HG02870 (cell line): ENCODE measurements around the gene NBPF4.
"Not testable (repeated sequence)": the region's sequence is repeated elsewhere in the genome, so short reads cannot be mapped to it uniquely, and the experiment has no call there.

Experiments
- ATAC-seq: cut with Tn5 transposase; IDR thresholded peaks from one replicate; pipeline ENCODE4 v1.9.1; 2021; ENCODE audit warnings: mild to moderate bottlenecking, moderate library complexity; ENCODE audit not compliant: unreplicated experiment

NBPF4 gene

DNA sequence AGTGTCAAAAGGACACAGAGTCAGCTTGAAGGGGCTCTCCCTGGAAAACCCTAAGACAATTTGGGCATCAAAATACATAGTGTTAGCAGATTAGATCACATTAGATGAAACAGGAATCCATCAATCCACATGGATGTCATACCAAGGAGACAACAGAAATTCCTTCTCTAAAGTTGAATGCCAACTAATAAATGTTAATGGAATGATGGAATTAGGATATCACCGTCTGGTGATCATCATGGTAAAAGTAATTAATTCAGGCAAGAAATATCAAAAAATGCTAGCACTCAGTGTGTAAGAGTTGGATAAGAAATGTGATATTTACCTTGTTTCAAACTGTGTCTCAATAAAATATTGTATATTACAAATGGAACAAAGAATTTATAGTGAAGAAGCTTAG lies 32.9 kb downstream of the NBPF4 start:
- ATAC-seq = no peak

DNA sequence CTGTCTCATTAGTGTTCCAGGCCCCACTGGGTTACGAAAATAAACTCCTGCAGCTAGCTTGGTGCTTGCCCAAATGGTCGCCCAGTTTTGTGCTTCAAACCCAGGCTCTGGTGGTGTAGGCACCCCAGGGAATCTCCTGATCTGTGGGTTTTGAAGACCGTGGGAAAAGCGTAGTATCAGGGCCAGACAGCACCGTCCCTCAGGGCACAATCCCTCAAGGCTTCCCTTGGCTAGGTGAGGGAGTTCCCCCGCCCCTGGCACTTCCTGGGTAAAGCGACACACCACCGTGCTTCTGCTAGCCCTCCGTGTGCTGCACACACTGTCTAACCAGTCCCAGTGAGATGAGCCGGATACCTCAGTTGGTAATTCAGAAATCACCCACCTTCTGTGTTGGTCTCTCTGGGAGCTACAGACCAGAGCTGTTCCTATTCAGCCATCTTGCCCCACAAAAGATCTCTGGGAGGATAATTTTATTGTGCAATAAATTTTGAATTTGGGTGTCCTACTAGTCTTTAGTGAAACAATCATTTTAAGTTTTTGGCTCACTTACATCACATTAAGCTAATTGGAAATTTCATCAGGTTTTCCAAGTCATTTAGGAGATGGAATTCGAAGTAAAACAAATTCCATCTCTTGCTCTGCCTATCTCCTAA lies 34.3 kb downstream of the NBPF4 start:
- no peak for ATAC-seq

DNA sequence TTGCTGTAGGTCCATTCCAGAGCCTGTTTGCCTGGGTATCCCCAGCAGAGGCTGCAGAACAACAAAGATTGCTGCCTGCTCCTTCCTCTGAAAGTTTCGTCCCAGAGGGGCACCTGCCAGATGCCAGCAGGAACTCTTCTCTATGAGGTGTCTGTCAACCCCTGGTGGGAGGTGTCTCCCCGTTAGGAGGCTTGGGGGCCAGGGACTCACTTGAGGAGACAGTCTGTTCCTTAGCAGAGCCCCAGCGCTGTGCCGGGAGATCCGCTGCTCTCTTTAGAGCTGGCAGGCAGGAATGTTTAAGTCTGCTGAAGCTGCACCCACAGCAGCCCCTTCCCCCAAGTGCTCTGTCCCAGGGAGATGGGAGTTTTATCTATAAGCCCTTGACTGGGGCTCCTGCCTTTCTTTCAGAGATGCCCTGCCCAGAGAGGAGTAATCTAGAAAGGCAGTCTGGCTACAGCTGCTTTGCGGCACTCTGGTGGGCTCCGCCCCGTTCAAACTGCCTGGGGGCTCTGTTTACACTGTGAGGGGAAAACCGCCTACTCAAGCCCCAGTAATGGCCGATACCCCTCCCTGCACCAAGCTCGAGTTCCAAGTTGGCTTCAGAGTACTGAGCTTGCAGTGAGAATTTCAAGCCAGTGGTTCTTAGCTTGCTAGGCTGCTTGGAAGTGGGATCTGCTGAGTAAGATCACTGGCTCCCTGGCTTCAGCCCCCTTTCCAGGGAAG lies 35.0 kb downstream of the NBPF4 start:
- no peak for ATAC-seq

DNA sequence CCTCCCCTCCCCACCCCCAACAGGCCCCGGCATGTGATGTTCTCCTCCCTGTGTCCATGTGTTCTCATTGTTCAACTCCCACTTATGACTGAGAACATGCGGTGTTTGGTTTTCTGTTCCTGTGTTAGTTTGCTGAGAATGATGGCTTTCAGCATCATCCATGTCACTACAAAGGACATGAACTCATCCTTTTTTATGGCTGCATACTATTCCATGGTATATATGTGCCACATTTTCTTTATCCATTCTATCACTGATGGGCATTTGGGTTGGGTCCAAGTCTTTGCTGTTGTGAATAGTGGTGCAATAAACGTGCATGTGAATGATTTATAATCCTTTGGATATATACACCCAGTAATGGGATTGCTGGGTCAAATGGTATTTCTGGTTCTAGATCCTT lies 40.3 kb downstream of the NBPF4 start:
- not testable (repeated sequence) for ATAC-seq

DNA sequence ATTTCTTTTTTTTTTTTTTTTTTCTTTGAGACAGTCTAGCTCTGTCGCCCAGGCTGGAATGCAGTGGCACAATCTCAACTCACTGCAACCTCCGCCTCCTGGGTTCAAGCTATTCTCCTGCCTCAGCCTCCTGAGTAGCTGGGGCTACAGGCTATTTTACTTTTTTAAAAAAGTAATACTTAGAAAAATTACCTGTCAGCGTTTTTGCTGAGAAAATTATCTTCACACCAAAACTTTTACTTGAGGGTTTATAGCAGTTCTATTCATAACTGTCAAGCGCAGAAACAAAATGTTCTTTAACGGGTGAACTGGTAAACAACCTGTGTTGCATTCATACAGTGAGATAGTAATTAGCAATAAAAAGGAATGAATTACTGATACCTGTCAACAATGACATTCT lies 42.2 kb downstream of the NBPF4 start:
- ATAC-seq = no peak

DNA sequence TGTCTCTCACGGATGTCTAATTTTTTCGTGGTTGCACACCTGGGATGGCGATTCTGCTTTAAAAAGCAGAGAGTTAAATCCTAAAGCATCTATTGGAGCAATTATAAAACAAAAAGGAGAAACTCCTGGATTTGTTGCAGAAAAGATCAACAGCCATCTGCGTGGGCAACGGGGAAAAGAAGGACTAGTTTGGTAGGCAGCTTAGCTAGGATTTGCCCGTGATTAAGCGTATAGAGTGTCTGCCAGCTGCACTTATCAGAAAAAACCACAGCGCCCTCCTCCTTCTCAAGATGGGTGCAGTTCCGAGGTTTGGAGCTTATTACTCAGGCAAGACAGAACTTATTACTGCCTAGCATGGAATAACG lies 43.2 kb downstream of the NBPF4 start:
- no peak for ATAC-seq

DNA sequence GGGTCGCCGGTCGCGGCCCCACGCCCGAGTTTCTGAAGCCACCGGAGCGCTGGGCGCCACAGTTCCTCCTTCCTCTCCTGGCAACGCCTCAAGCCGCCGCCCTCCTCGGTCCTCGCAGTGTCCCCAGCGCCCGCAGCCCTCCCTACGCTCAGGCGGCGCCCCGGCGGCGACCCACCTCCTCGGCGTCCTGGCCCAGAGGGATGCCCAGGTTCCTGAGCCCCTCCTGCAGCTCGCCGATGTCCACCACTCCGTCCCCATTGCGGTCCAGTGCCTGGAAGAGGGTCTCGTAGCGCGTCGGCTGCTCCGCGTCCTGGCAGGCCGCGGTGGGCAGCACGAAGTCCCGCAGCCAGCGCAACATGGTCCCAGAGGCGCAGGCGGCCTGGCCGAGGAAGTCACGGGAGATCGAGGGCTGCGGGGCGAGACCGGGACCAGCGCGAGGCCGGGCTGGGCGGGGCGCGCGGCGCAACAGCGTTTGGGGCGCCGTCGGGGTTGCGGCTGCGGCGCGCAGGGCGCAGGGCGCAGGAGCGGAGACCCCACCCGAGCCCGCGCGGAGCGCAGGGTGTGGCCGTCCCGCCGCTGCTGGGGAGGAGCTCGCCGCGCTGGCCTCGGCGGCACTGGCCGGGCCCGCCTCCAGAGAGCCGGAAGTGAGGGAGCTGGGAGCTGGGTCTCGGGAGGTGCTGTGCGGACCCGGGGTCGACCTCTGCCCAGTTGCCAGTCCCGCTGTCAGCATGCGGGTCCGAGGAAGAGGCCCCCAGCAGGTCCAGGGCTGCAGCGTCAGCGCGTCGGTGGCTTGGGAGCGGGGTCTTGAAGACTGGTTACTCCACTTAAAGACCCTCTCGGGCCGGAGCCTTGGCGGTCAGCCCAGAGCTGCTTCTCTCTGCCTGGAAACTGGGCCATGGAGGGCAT lies 43.8 kb downstream of the NBPF4 start, which contains the start of gene SLC25A24:
SLC25A24 (minus strand) TSS at position 563 of the 906 bp plus-strand sequence; CDS start at position 358, 205 bp downstream.
- ATAC-seq = peak; percentile 64

DNA sequence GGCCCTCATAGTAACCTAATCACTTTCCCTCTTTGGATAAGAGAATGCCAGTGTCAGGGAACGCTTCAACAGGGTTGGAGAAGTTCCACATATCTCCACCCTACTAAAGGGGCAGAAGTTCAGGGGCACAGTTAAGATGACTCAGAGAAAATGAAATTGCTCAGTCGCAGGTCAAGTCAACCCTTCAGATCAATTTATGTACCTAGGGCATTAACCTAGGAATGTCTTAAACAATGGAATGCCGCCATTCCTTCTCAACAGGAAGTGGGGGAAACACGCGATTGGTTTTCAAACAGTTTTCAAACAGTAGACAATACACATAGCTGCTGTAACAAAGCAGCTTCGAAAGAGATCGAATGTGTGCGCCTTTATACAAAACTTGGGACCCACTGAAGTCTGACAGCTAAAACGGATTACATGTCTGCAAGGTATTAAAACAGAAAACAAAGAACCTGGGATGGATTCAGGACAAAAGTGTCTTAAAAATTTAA lies 44.6 kb downstream of the NBPF4 start:
- no peak for ATAC-seq

DNA sequence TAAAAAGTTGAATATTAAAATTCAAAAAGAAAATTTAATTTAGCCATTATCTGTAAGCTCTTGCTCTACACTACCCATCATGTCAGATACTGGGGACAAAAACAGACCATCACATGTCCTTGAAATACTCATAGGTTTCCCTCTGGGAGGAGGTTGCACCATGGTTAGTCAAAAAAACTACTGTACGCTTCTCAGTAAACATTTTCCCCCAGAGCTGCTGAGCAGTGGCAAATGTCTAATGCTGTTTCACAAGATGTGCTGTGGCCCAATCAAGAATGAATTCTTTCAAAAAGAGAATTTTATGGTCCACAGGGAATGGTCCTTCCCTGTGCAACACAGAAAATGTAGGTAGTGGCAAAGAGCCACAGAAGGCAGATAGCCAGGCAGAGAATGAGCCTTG lies 49.8 kb downstream of the NBPF4 start:
- no peak for ATAC-seq

DNA sequence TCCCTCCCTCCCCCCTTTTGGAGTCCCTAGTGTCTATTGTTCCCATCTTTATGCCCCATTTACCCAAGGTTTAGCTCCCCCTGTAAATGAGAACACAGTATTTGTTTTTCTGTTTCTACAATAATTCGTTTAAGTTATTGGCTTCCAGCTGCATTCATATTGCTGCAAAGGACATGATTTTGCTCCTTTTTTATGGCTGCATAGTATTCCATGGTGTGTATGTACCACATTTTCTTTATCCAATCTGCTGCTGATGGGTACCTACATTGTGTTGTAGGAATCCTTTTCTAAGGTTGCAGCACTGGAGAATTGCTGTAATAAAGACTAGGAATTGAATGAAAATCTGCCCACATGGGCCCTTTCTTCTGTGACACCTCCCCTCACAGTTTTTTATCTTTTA lies 50.5 kb downstream of the NBPF4 start:
- no peak for ATAC-seq

DNA sequence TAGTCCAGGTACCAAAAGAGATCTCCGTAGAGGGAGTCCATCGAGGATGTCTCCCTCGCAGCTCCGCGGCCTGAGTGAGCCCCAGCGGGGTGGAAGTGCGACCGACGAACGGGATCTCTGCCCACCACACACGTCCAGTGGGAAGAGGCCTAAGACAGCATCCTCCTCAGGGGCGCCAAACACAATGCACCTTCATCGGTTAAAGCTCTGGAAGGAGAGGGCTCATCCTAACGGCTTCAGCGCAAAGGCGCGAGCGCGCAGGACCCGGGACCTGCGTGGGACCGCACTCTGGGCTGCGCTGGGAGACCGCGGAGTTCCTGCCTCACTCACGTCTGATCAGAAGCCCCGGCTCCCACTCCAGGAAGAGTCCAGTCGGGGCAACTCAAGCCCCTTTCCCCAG lies 51.3 kb downstream of the NBPF4 start:
- ATAC-seq = no peak

DNA sequence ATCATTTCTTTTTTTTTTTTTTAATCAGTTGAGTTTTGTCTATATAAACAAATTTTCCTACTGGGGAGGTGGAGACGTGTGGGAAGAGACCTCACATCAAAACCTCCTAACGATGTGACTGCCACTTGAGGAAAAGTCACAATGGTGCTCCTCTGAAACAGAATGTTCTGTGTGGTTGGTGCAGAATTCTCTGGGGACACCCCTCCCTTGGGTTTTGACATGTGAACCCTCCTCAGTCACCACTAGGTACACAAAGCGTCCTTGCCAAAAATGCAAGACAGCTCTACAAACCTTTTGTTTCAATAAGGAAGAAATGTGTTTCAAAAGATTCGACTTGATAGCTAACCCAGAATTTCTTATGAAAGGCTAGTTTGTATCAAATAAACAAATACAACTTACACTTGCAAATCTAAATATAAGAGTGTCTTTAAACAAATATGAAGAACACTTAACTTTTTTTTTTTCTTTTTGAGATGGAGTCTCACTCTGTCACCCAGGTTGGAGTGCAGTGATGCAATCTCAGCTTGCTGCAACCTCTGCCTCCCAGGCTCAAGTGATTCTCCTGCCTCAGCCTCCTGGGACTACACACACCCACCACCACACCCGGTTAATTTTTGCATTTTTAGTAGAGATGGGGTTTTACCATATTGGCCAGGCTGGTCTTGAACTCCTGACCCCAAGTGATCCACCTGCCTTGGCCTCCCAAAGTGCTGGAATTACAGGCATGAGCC lies 53.0 kb downstream of the NBPF4 start:
- no peak for ATAC-seq

DNA sequence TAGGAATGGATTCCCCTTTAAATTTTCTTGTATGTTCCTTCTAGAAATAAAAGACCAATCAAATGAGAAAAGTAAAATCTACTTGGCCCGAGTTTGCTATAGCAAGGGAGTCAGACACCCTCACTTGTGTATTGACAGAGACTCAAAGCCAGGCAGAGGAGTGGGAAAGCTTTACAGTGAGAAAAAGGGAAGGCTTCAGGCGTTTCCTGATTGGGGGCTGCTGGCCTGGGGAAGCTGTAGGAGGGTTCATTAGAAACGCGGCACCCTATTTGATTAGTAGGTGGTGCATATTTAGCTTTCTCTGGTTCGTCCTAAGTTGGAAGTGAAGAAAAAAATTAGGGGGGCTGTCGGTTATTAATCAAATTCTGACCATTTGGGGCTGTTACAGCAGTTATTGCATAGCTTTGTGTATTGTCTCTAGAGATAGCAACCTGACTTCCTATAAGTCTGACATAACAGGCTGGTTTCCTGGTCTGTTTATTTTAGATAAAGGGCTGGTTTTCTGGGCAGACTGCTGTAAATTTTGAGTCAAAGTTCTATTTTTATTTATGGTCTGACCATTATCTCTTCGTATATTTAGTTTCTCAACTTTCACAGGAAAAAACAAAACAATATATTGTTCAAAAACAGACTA lies 53.8 kb downstream of the NBPF4 start:
- ATAC-seq = no peak

DNA sequence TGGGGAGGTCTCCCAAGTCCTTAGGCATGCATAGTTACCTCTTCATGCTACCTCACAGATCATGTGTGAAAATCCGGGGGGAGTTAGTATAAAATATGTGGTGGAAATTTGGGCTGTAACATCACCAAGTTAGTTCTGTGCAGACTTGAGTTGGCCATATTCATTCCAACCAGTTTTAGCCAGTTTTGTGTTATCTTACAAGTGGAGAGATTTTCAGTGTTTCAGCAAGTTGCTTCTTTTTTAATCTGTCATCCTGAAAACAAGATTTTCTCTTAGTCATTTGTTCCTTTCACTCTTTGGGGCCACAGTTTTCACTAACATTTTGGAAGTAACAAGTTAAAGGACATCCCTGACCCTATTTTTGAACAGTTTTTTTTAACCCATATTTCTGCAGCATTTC lies 55.1 kb downstream of the NBPF4 start:
- ATAC-seq = no peak

DNA sequence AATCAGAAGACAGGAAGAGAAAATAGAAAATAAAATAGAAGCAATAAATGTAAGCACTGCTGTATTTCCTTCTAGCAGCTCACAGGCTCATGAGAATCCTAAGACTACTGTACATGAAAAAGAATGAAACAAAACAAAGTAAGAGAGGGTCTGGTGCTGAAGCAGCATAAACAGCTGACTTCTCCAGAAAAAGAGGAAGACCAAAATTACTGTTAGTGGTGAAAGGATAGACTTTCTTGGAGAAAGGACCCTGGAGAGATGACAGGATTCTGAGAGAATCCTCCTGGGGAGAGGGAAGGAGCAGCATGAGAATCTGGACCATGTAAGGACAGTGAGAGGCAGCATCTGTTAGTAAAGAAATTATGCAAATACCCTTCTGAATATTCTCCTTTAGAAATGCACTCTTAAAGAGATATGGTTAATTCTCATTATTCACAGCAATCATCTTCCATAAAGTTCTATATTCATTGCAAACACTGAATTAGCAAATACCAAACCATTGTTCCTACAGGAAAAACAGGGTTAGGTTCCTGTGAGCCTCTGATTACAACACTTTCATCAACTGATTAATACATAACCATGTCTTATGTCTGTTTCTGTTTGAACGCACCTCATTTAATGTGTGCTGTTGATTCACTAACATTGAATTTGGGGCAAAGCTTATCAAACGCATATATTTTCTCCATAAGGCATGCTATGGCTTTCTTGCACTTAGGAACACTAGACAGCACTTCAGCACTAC lies 60.7 kb downstream of the NBPF4 start:
- no peak for ATAC-seq

DNA sequence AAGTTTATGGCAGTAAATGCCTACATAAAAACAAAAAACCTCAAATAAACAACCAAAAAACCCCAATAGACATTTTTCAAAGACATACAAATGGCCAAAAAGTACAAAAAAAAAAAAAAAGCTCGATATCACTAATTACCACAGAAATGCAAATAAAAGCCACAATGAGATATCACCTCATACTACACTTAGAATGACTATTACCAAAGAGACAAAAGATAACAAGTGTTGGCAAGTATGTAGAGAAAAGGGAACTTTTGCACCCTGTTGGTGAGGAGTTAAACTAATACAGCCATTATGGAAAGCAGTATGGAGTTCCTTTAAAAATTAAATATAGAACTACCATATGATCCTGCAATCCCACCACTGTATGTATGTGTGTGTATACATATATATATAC lies 64.9 kb downstream of the NBPF4 start:
- no peak for ATAC-seq
